PC-3 (cell line): Measurements from ENCODE around the gene IDE.

ENCODE experiments used
- CTCF ChIP-seq: fragments of 300-600 bp; sonication (generic); conservative IDR thresholded peaks from 2 replicates; pipeline ENCODE4 v1.5.1; 2017; ENCODE audit warnings: antibody characterized with exemption, low read depth, mild to moderate bottlenecking, low read length
- EZH2 ChIP-seq: fragments of 300-600 bp; sonication (generic); IDR thresholded peaks from one replicate; pipeline ENCODE4 v1.6.1; 2017; ENCODE audit warnings: antibody characterized with exemption, mild to moderate bottlenecking, low read length; ENCODE audit not compliant: unreplicated experiment

- no peak for TF ChIP-seq CTCF
- no peak for TF ChIP-seq EZH2
These were observed 160.4 kb downstream of the IDE start for GRCh38 chr10:92413519-92413918.
